Ascending aorta (tissue), 2 donors: ENCODE data around the gene SEMA5B. TPM values are rescaled to one million over a fixed set of nuclear protein-coding genes. Genes with fewer than 3 reads are reported as not detected.

ENCODE experiments used
- DNase-seq, 2 donors: peaks; one replicate each; pipeline ENCODE4 v3.0.0-alpha.2; 2019; ENCODE audit warnings: low spot score in 2 of 2
- H3K27ac ChIP-seq, 2 donors: fragments of 200-600 bp; sonication (generic); one replicate each; pipeline ENCODE4 v1.5.1; 2016 to 2017; ENCODE audit warnings: mild to moderate bottlenecking in 1 of 2
- H3K27me3 ChIP-seq: fragments of 200-600 bp; sonication (generic); one replicate; pipeline ENCODE4 v1.5.1; 2017
- H3K36me3 ChIP-seq, 2 donors: fragments of 200-600 bp; sonication (generic); one replicate each; pipeline ENCODE4 v1.5.1; 2016
- H3K4me1 ChIP-seq, 2 donors: fragments of 200-600 bp; sonication (generic); one replicate each; pipeline ENCODE4 v1.5.1; 2016 to 2017; ENCODE audit warnings: mild to moderate bottlenecking in 1 of 2
- H3K4me3 ChIP-seq, 2 donors: fragments of 200-600 bp; sonication (generic); one replicate each; pipeline ENCODE4 v1.5.1; 2016 to 2017; ENCODE audit warnings: mild to moderate bottlenecking in 1 of 2
- H3K9me3 ChIP-seq, 2 donors: fragments of 200-600 bp; sonication (generic); one replicate each; pipeline ENCODE4 v1.5.1; 2016
- CTCF ChIP-seq, 3 experiments: fragments of 200-600 bp in 2 of 3; fragments of 450-650 bp in 1 of 3; sonication (generic) in 2 of 3; IDR thresholded peaks; one replicate each; pipeline ENCODE4 v1.5.1; 2016 to 2019; ENCODE audit warnings: antibody characterized with exemption in 3 of 3, mild to moderate bottlenecking in 1 of 3, moderate library complexity in 1 of 3
- intact Hi-C: fragments of 100-400 bp; cut with DNase I; formaldehyde crosslinking; loops from one replicate; pipeline ENCODE4 v1.15.1; 2023
- total RNA-seq: library from RNA; depleted of rRNA; stranded (reverse); fragments of >200 nt; gene quantifications from one replicate; pipeline ENCODE4 v1.1.0, GENCODE V29; 2016

The SEMA5B gene
- total RNA-seq, 1 donor from 2014 or later, result 0.85 TPM

- no peak for DNase-seq
- Histone ChIP-seq H3K4me1 (peaks cover 21 to 28% of the 10 kb centered on the region in 2 donors), H3K9me3 (no peaks in the 10 kb centered on the region), H3K27ac (no peak overlapping the region), H3K4me3 (no peak overlapping the region), H3K27me3 (no peaks in the 10 kb centered on the region), H3K36me3 (no peaks in the 10 kb centered on the region)
- intact Hi-C loops, result no loop called here
- TF ChIP-seq CTCF (IDR thresholded peaks at IDR 0.05), result no peak
Measured at GRCh38 chr3:122960652-122961051, 66.9 kb downstream of the SEMA5B start.

GRCh38 chr3:122959339-122959738 lies 68.2 kb downstream of the SEMA5B start:
- TF ChIP-seq CTCF (IDR thresholded peaks at IDR 0.05), result no peak
- Histone ChIP-seq H3K27me3 (no peaks in the 10 kb centered on the region), H3K27ac (no peak overlapping the region), H3K4me1 (peaks cover 21 to 28% of the 10 kb centered on the region in 2 donors), H3K9me3 (no peaks in the 10 kb centered on the region), H3K36me3 (no peaks in the 10 kb centered on the region), H3K4me3 (no peak overlapping the region)
- DNase-seq, result no peak
- intact Hi-C loops, result no loop called here

DNA sequence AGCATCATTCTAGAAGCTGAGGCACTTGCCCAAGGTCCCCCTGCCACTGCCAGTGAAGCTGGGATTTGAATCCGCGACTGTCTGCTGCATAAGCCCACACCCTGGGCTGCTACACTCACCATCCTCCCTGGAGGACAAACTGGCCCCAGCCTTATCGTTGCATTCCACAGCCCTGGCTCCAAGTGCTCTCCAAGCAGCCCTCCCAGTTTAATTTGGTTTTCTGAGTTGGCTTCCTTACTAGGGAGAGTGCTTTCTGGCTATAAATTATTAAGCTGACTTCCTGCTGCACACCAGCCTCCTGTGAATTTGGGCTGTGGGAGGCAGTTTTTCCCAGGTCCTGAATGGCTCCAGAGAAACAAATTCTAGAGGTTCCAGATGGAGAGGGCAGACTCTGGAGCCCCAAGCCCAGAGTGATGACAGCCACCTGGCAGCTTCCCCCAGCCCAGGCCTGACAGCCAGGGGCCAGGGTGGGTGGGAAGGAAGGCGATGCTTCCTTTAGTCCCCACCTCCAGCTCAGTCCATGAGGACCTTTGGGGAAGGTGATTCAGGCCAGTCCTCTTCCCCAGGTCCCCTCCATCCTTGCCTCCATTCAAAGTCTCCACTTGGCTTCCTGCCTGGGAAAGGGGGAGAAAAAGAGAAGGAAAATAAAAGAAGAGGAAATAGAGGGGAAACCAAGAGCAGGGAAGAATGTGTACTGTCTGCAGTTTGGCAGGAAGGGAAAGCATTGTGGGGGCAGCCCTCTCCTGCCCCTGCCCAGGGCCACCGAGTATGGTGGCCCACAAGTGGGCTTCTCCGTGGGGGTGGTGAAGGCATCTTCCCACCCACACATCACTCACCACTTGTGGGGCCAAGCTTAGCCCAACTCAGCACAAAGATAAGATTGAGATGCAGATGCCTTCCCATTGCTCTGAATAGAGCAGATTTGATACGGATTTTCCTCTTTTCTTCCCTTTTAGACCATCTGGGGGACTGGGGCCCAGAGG lies 69.6 kb downstream of the SEMA5B start:
- Histone ChIP-seq H3K36me3 (no peaks in the 10 kb centered on the region), H3K4me1 (peaks cover 21 to 28% of the 10 kb centered on the region in 2 donors), H3K9me3 (no peaks in the 10 kb centered on the region), H3K27ac (peak overlapping the region; percentile 40 to 81), H3K4me3 (no peak overlapping the region), H3K27me3 (no peaks in the 10 kb centered on the region)
- TF ChIP-seq CTCF (IDR thresholded peaks at IDR 0.05), result no peak
- intact Hi-C loops, result no loop called here
- no peak for DNase-seq

DNA sequence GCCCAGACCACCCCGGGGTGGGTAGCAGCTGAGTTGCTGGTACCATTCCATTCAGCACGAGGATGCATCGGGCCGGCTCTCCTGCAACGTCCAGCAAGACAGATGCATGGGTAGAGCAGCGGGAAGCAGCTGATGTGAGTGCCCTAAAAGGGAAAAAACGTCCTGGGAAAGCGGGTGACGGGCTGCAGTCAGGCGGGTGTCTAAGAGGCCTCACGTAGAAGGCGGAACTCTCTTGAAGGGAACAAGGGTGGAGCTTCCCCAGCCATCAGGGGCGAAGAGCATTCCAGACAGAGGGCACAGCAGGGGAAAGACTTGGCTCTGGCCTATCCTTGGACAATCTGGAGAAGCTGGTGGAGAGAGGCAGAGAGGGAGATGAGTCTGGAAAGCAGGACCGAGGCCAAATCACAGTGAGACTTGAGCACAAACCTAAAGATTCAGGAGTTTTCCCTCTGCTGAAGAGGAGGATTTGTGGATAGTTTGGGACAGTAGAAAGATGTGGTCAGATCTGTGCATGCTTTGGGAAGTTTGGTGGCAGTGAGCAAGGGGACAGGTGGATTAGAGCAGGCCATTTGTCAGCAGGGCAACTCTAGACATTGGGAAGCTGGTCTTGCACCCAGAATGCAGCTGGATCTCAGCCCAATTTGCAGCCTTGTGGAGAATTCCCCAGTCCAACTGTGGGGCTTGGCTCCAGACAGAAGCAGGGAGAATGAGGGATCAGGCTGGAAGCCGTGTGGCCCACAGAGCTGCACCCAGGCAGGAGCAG lies 70.7 kb downstream of the SEMA5B start:
- intact Hi-C loops, result no loop called here
- H3K36me3 ChIP-seq, result no peaks in the 10 kb centered on the region
- no peak overlapping the region for H3K4me3 ChIP-seq
- H3K27ac ChIP-seq, result peak overlapping the region; percentile 32 to 81
- H3K9me3 ChIP-seq, result no peaks in the 10 kb centered on the region
- H3K4me1 ChIP-seq, result peaks cover 21 to 28% of the 10 kb centered on the region in 2 donors
- TF ChIP-seq CTCF (IDR thresholded peaks at IDR 0.05), result no peak
- H3K27me3 ChIP-seq, result no peaks in the 10 kb centered on the region
- no peak for DNase-seq

GRCh38 chr3:122955916-122956692 lies 71.5 kb downstream of the SEMA5B start:
- TF ChIP-seq CTCF (IDR thresholded peaks at IDR 0.05), result no peak
- no peak for DNase-seq
- Histone ChIP-seq H3K27me3 (no peaks in the 10 kb centered on the region), H3K36me3 (no peaks in the 10 kb centered on the region), H3K9me3 (no peaks in the 10 kb centered on the region), H3K4me1 (peaks cover 21 to 28% of the 10 kb centered on the region in 2 donors), H3K4me3 (no peak overlapping the region), H3K27ac (peak overlapping the region in 1 of 2 donors; percentile 81)
- intact Hi-C loops, result no loop called here
